ENCODE results near the gene KCNE4.

GRCh38 chr2:223005496-223005895 is 46.5 kb upstream of the KCNE4 start:
- TF ChIP-seq CTCF (conservative IDR thresholded peaks at IDR 0.05; ENCODE audit: low read length): no peak
- TF ChIP-seq EZH2phosphoT487 (IDR thresholded peaks at IDR 0.05; ENCODE audit: borderline replicate concordance): no peak
